Left hindlimb (tissue), 1 donor: ENCODE data around the gene DEFB108B.
"Not testable (repeated sequence)": the region's sequence is repeated elsewhere in the genome, so short reads cannot be mapped to it uniquely, and the experiment has no call there.

ENCODE experiments used
- DNase-seq: peaks from one replicate; pipeline ENCODE4 v3.0.0-alpha.2; 2018

The DEFB108B gene, protein sequence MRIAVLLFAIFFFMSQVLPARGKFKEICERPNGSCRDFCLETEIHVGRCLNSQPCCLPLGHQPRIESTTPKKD

DNA sequence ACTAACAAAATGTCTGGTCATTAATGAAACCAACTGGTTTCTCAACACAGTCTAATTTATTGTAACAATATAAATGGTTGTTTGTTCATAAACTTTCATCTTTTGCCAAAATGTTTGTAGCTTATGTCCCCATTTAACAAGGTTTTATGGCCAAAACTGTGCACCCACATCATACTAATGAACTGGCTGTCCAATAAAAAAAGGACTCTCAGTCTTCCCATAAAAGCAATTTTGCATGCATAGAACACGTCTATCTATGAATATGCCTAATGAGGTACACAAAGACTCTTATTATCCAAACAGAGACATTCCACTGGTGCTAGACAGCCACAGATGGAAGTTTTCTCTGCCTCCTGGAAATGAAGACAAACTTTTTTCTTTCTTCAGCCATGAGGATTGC lies at the start of gene DEFB108B:
DEFB108B (plus strand) TSS at position 390 of the 400 bp plus-strand sequence; CDS start at position 390, 0 bp downstream.
- not testable (repeated sequence) for DNase-seq

DNA sequence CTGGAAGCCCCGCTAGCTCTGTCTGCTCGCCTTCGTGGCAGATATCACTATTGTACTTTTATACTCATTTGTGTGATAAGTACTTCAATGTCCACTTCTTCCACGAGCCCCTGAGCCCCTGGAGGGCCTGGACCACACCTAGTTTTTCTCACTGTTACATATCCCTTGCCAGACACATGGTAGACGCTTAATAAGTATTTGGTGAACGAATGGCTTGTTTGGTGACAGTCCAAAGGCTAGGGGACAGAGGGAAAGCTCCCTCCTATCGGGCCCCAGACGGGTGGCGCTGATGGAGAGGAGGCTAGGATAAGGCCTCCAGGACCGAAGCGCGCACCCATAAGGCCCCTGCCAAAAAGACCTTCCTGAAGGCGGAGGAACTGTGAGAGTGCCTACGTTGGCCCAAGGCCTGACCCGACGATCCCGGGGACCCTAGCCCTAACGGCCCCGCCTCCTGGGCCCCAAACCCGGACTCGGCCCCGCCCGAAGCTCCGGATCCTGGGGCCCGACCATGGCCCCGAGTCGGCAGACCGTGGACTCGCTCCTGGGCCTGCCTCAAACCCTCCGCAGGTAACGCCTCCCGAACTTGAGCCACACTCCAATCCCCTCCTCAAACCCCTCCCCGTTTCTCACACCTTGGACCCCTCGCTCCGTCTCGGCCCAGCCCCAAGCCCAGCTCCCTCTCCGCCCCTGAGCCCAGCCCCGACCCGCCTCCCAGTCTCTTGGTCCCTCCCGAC lies 46.7 kb upstream of the DEFB108B start:
- peak; percentile 93 for DNase-seq

DNA sequence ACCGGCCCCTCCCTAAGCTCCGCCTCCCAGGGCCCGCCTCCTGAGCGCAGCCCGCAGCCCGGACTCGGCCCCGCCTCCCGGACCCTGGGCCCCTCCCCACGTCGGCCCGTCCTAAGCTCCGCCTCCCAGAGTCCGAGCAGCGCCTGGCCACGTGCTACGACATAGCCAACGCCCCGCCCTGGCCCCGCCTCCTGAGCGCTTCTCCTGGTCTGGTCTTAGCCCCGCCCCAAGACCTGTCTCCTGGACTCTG lies 46.2 kb upstream of the DEFB108B start:
- peak; percentile 99 for DNase-seq

DNA sequence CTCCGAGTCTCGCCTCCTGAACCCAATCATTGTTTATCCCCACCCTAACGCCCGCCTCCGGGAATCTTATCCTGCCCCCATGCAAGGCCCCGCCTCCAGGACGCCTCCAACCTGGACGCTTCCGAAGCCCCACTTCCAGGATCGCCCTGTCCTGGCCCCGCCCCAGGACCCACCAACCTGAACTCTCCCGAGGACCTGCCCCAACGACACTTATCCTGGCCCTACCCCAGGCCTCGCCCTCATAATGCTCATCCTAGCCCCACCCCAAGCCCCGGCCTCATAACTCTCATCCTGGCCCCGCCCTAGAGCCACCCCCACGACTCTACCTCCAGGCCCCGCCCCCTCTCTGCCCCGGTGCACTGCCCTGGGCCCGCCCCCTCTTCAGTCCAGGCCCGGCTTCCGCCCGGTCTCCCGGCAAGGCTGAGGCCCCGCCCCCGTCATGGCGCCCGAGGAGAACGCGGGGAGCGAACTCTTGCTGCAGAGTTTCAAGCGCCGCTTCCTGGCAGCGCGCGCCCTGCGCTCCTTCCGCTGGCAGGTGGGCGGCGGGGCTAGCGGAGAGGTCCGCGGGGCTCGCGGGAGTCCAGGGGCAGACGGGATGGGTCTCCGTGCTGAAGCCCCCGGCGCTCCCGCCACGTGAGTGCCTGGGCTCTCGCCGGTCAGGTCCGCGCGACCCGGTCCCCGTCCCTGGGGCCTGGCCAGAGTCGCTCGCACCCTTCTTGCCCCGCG lies 45.7 kb upstream of the DEFB108B start:
- DNase-seq: peak; percentile 97

DNA sequence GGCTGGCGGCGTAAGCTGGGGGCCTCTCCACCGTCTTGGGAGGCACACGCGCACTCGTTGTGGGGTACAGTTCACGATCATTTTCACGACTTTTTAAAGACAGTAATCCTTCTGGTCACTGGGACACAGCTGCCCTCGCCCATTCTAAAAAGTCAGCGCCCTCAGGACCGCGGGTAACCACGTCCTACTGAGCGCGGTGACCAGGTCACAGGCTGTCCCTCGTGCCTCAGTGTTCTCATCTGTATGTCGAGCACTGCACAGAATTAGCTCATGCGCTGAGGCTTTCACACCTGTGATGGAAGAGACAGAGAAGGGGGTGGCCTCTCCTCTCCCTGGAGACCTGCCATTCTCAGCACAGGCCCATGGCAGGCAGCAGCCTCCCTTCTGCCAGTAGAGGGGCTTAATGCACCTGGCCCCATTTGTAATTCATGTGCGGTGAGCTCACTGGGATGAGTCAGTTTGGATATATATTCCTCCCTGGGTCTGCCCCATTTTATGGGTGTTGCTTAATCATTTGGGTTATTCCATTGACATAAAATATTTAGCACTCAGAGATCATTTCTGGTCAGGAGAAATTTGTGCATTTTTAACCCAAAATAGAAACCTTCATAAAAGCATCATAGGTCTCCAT lies 45.1 kb upstream of the DEFB108B start:
- DNase-seq: not testable (repeated sequence)

DNA sequence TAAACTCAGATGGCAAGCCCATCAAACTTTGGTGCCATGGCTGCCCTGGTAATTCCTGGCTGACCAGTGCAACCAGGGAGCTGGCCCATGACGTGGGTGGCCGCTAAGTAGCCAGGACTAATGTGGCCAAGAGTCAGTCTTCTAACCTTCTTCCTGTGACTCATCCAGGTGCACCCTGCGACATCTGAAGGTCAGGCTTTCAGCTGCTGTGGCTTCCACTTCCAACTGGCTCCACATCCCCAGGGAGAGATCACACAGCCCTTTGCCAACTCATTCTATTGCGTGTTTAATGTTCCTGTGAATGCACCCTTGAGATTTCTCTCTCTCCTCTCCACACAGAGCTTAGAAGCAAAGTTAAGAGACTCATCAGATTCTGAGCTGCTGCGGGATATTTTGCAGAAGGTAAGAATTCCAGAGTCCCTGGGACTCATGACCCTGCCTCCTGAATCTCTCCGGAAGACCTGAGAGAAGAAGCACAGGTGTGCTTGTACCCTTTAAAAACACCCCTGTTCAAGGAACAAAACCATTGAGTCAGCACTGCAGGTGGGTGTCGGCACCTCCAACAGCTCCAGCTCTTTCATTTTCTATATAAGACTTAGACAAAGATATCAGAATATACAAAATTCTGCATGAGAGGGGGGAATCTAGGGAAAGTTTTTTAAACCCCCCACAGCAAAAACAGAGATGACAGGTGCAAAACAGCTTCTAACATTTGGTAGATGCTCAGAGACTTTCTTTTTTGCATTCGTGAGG lies 43.4 kb upstream of the DEFB108B start:
- DNase-seq: not testable (repeated sequence)

DNA sequence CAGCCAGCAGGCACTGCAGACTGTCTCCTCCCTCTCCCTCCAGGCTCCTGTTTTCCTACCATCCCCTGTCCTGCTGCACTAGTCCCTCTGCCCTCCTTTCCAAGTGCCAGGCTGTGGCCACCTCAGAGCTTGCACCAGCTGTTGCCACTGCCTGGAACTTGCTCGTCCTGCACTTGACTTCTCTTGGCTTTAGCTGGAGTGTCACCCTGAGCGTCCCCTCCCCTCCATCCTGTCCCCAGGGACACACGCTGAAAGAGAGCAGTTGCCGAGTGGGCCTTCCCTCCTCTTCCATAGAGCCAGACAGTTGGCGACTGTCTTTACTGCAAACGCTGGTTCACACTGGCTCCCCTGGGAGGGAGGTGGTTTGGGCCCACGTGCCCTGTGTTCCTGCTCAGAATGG lies 41.9 kb upstream of the DEFB108B start:
- DNase-seq: not testable (repeated sequence)

DNA sequence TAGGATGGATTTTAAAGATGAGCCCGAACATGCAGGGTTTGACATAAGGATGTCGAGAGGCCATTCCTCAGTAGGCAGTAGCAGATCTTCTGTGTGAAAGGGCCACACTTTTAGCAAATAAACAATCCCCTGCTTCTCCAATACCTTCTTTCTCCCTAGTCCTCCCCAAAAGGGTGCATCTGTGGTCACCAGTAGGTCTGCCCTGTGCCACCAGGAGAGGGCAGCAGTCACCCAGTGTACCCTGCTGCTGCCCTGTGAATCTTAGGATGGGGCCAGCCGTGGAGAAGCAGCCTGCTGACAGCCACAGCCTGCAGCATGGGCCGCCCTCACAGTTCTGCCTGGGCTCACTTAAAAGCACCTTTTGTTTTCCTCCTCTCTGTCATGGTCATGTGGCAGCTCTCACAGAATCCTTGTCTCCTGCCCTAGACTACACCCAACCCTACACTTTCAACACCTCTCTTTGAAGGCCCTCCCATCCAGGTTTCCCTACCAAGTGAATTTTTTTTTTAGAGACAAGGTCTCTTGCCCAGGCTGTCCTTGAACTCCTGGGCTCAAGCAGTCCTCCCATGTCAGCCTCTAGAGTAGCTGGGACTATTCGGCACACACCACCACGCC lies 40.3 kb upstream of the DEFB108B start:
- not testable (repeated sequence) for DNase-seq

DNA sequence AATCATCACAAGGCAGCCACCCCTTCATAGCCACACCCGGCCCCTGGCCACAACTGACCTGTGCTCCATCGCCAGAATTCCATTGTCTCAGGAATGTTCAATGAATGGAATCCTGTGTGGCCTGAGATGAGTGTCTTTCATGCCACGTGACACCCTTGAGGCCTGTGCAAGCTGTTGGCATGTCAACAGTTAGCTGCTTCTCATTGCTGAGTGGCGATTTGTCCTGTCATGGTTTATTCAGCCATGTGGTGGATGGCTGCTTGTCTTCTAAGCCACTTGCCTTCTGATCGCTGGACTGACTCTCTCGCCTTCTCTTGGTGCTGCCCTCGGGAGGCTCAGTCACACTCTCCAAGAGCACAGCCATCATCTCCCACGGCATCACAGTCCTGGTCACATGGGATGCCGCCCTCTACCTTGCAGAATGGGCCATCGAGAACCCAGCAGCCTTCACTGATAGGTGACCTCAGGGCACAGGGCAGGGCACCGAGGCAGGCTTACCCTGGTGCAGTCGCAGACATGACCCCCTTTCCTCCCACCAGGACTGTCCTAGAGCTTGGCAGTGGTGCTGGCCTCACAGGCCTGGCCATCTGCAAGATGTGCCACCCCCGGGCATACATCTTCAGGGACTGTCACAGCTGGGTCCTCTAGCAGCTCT lies 38.5 kb upstream of the DEFB108B start:
- not testable (repeated sequence) for DNase-seq

DNA sequence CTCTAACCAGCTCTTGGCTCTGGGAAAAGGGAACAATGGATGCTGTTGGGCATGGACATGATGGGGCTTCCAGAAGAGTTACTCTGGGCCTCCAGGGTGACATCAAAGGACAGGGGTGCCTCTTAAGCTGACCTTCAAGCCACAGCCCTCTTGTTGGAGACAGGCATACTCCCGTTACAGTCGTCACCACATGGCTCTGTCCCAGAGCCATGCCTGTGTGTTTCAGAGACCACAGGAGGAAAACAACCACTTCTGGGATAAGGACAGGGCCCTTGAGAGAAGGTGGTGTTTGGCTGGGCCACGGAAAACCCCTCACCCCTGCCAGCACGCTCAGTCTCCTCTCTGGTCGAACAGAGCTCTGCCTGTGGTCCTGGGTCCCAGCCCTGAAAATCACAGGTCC lies 37.8 kb upstream of the DEFB108B start:
- DNase-seq: not testable (repeated sequence)

DNA sequence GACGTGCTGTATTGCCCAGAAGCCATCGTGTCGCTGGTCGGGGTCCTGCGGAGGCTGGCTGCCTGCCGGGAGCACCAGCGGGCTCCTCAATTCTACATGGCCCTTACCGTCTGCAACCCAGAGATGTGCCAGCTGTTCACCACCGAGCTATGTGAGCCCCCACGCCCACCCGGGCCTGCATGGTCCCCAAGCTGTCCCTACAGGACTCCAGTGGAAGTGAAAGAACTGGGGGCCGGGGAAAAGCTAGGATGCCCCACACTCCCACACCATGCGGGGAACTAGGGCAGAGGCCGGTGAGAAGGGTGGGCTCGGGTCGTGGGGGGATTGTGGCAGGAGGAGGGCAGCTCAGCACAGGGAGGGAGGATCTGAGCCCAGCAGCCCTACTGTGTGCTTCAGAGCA lies 37.0 kb upstream of the DEFB108B start:
- not testable (repeated sequence) for DNase-seq

DNA sequence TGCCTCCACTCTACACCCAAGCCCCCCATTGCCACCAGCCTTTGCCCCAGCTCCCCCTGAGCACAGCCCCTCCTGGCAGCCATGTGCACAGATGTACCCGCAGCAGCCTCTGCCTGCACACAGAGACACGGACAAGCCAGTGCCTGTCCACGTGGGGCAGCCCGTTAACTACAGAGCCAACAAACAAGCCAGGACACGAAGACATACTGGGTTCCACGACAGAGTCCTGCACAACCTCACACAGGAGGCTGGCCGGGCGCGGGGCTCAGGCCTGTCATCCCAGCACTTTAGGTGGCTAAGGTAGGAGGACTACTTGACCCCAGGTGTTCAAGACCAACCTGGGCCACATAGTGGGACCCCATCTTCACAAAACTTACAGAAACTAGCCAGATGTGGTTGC lies 36.2 kb upstream of the DEFB108B start:
- DNase-seq: not testable (repeated sequence)

DNA sequence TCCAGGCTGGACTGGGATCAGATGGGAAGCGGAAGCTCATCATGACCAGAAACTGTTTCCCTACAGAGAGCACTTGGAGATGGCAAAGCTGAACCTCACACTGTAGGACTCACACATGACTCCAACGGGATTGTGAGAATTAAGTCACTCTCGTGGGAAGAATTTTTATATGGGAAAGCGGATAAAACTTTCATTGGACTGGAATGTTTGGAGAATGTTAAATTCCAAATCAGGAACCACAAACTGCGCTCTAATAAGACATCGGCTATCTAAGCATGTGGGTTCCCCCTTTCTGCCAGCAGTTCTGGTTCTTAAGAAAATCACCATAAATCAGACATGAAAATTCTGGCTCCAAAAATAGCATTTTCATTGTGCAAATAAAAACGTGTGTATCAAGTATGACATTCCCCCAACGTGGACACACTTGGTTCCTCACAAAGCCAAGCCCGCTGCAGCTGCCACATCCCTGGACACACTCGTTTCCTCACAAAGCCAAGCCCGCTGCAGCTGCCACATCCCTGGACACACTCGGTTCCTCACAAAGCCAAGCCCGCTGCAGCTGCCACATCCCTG lies 33.4 kb upstream of the DEFB108B start:
- not testable (repeated sequence) for DNase-seq

DNA sequence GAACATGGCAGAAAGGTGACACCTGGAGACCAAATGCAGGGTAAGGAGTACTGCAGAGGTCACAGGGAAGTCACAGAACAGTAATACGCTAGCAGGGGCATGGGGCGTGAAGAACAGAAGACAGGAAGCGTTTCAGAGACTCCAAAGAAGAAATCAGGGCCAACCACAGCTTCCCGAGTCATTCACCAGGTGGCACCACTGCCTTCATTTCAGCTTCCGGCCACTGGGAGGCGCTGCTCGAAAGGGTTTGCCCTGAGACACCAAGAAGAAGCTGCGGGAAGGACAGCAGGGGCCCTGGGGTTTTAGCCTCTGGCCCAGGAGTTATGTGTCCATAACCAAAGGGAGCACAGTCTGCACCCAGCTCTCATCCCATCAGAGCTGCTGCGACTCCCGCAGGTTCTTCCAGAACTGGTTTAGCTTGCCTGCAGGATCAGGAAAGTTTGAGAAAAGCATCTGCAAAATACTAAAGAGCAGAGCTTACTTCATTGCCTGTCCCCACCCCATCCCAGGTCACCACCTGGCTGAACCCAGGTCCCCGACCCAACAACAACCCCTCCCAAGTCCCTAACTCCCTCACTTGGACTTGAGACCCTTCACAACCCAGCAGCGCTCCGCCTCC lies 32.6 kb upstream of the DEFB108B start:
- peak; percentile 66 for DNase-seq

DNA sequence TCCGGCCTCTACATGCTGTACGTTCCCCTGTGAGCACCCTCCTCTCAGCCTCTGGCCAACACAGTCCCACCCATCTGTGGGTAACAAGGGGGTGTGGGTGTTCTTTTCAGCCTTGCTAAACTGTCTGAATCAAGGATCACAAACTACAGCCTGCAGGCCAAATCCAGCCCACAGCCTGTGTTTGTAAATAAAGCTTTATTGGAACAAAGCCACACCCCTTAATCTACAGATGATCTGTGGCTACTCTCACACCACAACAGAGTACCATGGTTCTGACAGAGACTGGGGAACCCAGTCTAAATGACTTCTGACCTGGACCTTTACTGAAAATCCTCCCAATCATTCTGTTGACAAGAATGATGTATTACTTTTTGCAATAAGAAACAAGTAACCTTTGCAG lies 32.0 kb upstream of the DEFB108B start:
- DNase-seq: not testable (repeated sequence)

DNA sequence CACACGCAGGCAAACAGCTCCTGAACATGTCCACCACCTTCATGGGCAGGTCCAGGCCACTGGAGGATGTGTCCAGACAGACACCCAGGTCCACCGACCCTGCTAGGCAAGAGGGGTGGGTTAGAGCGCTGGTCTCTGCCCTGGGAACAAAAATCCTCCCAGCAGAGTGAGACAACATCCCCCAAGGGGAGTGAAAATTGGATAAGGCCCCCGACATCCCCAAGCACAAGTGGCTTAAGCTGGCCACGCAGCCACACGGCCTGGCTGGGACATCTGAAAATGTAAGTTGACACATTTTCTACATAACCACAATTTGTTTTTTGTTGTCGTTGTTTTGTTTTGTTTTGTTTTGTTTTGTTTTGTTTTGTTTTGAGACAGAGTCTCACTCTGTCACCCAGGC lies 30.1 kb upstream of the DEFB108B start:
- not testable (repeated sequence) for DNase-seq

DNA sequence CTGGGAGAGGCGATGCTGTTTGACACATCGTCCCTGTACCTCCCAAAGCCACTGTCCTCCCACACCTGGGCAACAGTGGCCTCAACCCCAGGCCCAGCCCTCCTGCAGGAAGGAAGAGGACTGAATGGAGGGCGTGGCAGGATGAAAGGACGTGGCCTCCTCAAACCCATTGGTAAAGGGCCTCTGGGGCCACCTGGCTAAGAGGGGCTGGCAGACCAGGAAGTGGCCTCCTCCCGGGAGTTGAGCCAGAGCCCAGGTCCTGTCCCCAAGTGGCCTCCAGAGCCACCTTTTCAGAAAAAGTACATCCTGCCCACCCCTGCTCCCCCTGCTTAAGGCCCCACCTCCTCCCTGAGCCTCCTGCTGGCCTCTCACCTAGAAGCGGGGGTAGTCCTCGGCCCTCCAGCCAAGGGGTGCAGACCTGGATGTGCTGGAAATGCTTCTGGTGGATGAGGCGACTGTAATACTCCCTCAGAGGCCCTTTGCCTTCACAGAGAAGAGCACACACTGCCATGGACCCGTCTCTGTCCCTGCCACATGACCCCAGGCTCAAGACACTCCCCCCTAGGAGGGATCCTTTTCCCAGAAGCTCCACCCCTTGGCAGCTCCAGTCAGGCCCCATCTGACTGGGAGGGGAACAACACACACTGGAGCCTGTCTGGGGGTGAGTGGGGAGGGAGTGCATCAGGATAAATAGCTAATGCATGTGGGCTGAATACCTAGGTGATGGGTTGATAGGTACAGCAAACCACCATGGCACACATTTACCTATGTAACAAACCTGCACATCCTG lies 28.6 kb upstream of the DEFB108B start:
- not testable (repeated sequence) for DNase-seq

DNA sequence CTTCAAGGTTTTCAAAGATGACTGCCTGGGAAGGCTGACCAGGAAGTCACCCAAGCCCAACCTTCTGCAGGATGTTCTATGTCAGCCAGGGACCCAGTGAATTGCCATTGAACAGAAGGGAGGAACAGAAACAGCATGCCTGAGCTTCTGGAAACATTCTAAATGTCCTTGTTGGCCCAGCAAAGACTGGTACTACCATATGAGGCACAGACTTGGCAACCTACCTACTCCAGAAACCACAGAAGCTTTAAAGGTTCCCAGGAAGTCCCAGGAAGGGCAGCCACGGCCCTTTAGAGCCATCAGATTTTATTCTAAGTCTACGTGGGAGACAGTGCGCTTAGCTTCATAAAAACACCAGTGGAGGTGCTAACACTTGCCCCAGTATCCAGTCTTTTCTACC lies 20.5 kb upstream of the DEFB108B start:
- not testable (repeated sequence) for DNase-seq

DNA sequence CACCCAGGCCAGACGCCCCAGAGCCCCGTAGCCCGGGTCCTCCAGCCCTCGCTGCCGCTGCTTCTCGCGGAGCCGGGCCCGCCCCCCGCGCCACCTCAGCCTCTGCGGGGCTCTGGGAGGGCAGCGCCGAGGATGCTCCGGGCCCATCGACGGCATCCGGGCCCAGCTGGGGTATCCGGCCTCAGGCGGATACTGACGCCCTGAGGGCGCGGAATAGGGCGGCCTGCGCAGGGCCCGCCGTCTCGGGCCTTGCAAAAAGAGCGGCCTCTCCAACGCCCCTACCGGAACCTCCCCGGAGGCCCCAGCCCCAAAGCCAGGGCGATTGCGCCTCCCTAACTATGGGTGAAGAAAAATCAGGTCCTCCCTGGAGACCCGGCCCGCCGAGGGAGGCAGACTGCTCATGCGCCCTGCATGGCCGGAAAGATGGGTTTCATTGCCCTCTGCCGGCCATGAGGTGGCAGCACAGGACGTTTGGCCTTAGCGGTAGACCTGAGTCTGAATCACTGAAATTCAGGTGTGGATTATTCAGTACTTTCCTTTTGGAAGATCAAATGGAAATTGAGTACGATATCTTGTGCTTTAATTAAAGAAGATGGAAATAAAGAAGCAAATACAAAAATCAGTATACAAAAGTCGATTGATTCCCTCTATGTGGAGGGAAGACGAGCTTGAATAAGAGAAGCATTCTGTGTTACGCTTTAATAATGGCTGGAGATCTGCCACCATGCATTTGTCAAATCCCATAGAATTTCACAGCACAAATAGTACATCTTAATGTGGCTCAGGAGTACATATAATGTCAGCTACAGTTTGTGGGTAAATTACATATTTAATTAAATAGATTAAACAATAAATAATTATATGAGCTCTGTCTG lies 19.3 kb upstream of the DEFB108B start:
- peak; percentile 75 for DNase-seq
